Activated CD4-positive, alpha-beta T cell treated with anti-CD3 and anti-CD28 coated beads for 48 hours (primary cell): ENCODE measurements around the gene GALNS.
"Not testable (repeated sequence)": the region's sequence is repeated elsewhere in the genome, so short reads cannot be mapped to it uniquely, and the experiment has no call there.

Experiments used
- DNase-seq: peaks from one replicate; pipeline ENCODE4 v3.0.0-alpha.2; 2020

The GALNS gene, protein sequence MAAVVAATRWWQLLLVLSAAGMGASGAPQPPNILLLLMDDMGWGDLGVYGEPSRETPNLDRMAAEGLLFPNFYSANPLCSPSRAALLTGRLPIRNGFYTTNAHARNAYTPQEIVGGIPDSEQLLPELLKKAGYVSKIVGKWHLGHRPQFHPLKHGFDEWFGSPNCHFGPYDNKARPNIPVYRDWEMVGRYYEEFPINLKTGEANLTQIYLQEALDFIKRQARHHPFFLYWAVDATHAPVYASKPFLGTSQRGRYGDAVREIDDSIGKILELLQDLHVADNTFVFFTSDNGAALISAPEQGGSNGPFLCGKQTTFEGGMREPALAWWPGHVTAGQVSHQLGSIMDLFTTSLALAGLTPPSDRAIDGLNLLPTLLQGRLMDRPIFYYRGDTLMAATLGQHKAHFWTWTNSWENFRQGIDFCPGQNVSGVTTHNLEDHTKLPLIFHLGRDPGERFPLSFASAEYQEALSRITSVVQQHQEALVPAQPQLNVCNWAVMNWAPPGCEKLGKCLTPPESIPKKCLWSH

DNA sequence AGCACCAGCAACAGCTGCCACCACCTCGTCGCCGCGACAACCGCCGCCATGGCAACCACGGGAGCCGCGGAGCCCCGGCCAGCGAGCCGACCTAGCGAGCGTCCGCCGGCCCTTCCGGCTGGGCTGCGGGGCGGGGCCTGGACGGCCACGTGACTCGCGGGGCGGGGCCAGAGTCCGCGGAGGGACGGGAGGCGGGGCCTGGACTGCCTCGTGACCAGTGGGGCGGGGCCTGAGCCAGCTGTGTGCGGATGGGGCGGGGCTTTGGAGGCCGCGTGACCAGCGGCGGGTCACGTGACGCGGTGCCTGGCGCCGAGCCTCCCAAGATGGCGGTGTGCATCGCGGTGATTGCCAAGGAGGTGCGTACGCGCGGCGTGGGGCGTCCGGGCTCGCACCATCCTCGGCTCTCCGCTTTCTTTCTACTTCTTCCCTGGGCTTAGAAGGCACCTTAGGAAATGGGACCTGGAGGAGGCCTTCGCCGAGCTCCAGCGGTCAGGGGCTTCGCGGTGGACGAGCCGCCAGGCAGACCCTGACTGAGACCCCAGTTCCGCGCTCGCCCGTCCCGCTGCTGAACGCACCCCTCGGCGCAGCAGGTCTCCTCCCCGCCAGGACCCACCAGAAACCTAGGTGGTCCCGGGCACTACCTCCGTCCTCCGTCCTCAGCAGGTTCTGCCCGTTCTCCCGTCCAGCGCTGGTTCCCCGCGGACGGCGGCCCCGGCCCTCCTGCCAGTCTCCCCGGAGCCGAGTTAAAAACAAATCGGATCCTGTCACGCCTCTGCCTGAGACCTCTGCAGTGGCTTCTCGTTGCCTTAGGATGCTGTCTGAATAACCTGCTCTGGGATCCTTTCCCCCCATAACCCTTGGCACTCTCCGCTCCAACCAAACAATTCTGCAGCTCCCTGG lies at the start of gene GALNS, which contains the start of gene TRAPPC2L:
Gene GALNS, minus strand, starts transcription at position 120 of the 900 bp plus-strand sequence. Its CDS starts 70 bp downstream, at position 50.
Gene TRAPPC2L, plus strand, starts transcription at position 300 of the 900 bp plus-strand sequence. Its CDS starts 24 bp downstream, at position 324.
- DNase-seq: peak; percentile 100

DNA sequence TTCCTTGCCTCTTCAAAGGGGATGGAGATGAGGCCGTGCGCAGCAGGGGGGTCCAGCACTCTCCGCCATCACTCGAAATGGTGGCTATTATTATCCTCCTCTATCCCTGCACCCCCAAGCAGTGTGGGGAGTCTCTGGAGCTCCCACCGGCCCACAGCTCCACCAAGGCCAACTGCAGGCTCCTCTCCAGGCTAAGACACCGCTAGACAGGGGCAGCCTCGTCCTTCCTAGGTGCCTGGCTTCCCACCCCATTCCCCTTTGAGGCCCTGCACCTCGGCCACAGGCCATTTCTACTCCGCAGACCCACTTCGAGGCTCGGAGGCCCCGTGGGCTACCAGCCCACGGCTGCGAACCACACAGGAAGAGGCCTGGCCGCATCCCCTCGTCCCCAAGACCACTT lies 49.3 kb upstream of the GALNS start:
- no peak for DNase-seq

DNA sequence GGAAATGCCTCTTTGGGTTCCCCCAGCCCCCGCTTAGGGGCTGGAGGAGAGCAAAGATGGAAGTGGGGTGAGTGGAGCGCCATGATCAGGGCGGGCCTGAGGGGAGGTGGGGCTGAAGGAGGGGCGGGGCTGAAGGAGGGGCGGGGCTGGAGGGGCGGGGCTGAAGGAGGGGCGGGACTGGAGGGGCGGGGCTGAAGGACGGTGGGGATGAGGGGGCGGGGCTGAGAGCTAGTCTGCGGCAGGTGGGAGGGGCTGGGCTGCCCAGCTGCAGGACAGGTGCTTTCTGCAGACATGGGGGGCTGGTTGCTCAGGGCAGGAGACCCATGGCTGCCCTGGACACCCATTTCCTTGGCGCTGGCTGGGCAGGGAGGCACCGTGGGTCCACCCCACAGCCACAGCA lies 48.8 kb upstream of the GALNS start:
- DNase-seq: peak; percentile 49

DNA sequence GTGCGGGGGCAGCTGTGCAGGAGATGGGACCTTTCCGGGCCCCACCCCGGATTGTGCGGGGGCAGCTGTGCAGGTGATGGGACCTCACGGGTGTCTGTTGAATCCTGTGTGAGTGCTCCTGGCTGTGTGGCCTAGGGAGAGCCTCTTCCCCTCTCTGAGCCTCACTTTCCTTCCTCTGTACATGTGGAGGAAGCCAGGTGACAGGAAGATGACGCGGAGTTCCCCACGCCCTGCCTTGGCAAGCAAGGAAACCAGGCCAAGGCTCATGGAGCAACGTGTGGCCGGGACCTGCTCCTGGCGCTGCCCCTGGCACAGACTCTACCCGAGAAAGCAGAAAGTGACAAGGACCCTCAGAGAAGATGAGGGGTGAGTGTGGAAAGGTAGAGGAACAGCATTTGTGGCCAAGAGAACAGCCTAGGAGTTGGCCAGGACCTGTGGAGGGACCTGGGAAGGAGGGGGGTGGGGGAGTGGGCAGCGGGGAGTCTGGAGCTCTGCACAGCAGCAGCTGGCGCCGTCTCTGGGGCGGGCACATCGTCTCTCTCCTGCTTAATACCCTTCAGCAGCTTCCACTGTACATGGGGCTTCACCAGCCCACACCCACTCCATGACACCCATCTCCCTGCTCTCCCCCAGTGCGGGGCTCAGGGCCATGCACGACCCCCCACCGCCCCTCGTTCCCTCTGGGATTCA lies 48.1 kb upstream of the GALNS start:
- no peak for DNase-seq

DNA sequence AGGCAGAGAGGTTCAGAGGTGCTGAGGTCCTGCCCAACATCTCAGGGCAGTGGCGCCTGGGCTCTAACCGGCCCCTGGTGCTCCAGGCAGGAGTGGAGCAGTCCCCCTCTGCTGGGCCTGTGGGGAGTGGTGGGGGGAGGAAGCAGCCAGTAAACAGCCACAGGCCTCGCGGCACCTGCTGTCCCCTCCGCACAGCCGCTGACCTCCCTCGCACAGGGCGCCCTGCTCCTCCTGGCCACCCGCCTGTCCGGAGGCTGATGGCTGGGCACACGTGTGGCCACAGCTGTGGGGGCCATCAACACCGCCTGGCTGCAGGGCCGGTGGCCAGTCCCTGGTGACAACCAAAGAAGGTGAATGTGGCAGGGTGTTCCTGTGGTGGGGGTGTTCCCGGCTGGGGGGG lies 46.5 kb upstream of the GALNS start:
- DNase-seq: no peak

DNA sequence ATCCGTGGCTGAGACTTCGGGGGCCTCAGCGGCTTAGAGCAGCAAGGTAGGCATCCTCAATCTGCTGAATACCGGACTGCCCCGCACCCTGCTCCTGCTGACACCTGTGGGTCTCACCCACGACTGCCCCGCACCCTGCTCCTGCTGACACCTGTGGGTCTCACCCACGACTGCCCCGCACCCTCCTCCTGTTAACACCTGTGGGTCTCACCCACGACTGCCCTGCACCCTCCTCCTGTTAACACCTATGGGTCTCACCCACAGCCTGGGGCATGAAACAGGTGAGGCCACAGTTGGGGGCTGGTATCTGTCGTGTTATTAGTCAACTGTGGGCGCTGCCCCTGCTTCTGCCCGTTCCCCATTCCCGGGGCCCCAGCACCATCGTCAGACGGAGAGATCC lies 46.0 kb upstream of the GALNS start:
- DNase-seq: no peak

DNA sequence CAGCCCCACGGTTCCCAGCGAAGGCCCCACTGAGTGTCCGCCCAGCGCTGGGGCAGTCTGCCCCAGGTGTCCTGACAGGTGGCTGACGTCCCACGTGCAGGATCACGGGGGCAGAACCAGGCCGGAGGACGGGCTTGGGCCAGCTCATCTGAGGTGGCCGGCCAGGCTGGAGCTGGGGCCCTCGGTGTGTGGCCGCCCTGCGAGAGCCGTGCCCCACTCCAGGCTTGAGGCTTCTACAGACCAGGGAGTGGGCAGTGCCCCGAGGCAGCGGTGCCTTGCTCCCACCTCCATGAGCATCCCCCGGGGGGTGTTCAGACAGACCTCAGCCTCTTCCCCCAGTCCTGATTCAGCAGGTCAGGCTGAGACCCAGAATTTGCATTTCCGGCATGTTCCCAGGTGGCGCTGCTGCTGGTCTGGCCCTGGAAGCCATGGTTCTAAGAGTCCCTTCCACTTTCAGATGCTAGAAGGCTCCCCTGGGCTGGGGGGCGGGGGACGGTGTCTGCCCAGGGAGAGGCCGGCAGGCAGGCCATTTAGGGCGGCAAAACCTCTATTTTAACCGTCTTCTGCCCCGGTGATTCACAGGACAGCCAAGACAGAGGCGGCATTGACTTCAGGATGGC lies 45.1 kb upstream of the GALNS start:
- DNase-seq: no peak

DNA sequence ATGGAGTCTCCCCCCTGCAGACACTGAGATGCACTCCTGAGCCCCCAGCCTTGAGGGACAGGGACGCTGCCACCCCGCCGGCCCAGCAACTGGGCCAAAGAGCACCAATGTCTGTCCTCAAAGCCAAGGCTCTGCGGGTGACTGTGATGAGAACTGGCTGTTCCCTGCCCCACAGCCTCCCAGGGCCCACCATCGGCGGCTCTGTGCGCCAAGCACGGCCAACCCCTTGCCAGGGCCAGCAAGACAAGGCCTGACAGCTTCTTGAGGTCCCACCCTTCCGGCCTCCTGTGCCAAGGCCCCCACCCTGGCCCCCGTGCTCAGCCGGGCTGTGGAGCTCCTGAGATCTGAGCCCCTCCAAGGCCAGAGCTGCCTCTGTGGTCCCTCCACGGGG lies 43.9 kb upstream of the GALNS start:
- DNase-seq: no peak

DNA sequence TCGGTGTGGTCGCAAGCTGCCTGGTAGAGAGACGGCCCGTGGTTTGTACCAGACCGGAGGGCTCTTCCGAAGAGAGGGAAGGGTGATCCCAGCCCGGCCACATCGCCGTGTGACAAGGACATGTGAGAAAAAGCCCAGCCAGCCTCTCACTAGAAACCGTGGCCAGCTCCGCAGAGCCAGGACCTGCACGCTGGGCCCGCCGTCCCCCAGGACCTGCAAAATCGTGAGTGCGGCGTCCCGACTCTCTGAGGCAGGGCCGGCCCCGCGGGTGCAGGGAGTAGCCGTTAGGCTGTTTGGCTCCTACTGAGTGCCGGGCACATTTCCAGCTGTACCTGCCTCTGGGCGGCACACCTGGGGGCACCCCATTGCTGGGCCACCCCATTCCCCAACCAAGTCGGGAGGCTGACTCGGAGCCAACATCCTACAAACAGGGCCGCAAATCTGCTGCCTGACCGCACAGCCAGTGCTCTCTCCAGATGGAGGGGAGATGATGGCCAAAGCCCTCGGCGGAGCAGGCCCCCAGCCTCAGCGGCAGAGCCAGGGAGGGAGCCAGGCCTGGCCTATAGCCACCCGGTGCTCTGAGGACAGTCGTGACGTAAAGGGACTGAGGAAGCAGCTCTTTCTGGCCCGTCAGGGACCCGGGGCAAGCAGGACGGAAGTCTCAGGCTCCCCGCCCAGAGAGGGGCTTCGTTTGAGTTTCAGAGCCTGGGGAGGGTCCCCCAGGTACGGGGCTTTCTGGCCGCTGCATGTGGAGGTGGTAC lies 43.3 kb upstream of the GALNS start:
- DNase-seq: no peak

DNA sequence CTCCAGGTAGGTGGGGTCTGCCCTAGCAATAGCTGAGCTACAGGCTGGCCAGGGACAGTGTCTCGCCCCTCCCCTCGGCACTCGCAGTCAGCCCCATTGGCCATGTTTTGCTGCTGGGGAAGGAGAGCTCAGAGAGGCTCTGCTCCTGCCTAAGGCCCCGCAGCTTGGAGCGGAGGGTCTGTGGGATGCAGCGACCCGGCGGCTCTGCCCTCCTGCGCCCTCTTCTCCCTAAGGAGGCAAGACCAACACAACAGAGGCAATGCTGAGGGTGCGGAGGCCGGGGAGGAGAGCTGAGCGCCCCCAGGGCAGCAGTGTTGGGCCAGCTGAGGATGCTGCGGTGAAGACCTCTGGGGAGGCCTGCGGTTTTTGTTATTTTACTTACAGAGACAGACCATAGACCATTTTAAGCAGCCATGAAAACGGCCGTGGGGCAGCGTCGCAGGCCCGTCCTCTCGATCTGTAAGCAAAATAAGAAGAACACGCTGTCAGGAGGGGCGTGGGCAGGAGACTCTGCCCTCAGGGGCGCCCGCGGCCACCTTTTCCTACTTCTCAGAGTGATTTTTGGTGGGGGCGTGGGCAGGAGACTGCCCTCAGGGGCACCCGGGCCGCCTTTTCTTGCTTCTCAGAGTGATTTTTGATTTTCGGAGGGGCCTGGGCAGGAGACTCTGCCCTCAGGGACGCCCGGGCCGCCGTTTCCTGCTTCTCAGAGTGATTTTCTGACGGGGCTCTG lies 41.1 kb upstream of the GALNS start:
- DNase-seq: no peak

DNA sequence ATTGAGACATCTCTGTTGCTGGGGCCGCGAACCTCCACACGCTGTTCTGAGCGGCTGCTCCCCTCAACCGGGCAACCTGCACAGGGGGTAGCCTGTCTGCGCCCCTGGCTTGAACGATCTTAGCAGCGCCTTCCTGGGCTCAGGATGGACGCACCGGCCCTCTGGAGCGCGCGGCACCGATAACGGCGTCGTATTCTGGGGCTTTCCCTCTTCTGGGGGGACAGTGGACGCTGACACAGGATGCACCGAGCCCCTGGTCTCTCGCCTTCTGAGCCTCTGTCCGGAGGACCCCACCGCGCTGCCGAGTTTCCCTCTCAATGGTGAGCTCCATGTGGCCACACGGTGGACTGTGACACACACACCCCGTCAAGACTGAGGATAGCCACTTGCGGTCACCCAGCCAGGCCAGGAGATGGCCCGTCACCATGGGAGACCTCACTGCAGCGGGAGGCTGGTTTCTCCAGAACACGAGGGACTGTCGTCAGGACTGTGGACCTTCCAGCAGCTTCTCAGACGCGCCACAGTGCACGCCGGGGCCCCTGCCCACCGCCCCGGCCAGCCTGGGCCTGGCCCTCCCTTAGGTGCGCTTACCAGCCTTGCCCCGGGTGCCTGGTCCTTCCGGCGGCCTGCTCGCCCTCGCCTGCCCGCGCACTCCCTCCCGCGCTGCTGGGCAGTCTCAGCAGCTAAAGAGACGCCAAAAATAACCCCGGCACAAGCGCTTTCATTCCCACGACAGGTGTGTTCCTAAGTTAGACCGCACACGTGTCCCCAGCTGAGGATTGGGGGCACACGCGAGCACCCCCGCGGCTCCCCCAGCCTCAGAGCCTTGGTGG lies 39.7 kb upstream of the GALNS start:
- no peak for DNase-seq

DNA sequence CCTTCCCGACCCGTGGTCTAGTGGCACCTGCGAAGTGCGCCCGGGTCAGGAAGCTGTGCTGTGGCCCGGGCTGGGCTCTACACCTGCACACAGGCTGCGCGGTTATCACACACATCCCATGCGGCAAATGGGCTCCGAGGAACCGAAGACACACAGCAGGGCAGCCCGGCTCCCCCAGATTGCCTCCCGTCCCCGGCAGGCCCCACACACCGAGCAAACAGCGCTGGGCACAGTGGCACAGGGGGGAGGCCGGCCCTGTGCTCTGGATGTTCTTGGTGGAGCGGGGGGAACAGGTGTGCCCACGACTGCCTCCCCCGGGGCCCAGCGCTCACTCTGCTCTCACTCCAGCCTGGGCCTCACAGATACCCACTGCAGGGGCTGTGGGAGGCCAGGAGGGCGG lies 38.6 kb upstream of the GALNS start:
- no peak for DNase-seq

DNA sequence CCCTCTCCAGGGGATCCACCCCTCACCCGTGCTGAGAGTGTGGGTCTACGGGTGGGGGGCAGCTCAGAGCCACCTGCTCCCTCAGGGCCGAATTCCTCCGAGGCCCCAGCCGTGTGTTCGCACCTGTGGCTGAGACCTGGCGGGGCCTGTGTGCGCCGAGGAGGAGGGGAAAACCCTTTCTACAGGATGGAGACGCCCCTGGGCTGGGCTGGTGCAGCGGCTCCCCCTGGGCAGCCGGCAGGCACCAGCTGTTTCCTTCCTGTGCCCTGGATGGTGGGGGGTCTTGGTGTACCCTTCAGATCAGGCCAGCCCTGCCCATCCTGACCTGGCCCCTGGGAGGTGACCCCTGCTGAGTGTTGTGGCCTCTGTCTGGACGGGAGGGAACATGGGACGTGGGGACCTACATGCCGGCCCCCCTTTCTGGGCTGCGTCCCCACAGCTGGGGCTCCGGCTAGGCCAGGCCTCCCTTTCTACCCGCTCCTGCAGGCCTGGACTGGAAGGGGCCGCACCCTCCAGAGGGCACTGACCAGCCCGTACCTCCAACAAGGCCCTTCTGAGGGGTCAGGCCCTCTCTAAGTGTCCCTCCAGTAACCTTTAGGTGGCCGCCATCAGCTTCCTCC lies 38.0 kb upstream of the GALNS start:
- DNase-seq: no peak

DNA sequence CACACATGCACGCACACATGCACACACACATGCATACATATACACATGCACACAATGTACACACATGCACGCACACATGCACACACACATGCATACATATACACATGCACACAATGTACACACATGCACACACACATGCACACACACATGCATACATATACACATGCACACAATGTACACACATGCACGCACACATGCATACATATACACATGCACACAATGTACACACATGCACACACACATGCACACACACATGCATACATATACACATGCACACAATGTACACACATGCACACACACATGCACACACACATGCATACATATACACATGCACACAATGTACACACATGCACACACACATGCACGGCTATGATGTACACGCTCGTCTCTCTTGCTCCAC lies 37.5 kb upstream of the GALNS start:
- not testable (repeated sequence) for DNase-seq

DNA sequence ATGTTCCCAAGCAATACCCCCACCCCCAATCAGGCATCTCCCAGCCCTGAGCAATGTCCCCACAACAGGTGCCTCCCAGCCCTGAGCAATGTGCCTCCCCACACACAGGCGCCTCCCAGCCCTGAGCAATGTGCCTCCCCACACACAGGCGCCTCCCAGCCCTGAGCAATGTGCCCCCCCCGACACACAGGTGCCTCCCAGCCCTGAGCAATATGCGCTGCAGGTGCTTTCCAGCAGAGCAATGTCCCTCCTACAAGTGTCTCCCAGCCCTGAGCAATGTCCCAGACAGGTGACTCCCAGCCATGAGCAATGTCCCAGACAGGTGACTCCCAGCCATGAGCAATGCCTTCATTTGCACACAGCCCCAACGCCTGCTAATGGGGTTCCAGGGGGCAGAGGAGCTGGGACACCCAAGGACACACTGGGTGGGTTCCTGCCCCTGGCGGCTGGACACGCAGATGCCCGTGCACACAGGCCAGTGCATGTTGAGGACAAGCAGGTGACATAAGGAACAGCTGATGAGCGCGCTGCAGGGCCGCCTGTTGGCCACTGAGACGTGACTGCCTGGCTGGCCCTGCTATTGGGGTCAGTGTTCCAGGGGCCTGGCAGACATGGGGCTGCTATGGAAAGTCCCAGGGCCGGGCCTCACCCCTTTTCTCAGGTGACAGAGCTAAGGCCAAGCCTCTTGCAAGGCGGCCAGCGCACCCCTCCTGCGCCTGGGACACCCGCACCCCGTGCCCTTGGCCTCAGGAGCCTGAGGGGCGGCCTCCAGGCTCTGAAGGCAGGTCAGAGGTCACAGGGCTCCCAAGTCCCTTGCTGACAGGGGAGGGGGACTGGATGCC lies 36.6 kb upstream of the GALNS start:
- DNase-seq: no peak

DNA sequence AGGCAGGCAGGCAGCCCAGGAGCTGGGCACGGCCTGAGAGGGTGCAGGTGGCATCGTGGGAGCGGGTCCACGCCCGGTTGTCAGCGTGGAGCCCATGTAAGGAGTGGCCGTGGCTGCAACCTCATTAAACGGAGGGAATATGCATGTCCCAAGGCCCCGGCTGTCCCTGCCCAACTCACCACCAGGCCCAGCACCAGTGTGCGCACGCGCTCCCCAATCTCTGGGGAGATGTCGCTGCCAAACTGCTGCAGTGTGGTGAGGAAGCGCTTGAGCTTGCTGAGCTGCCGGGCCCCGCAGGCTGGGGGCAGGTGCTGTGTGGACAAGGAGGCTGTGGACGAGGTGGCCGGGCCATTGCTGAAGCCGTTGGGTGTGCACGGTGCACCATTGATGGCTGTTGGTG lies 35.3 kb upstream of the GALNS start:
- DNase-seq: no peak

DNA sequence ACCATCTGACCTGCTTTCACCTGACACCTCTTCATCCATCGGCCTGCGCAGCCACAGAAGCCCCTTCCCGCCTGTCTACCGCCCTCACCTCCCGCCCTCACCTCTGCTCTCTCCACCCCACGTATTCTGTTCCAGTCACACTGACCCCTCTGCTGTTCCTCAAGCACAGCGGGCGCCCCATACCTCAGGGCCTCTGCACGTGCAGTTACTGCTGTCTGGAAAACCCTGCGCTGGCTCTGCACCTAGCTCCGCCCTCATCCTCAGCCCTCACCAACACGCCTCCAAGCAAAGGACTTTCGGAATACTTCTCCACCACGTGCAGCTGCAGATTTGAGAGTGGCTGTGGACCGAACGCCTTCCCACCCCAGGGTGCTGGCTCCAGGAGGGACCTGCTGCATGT lies 34.3 kb upstream of the GALNS start:
- DNase-seq: no peak

DNA sequence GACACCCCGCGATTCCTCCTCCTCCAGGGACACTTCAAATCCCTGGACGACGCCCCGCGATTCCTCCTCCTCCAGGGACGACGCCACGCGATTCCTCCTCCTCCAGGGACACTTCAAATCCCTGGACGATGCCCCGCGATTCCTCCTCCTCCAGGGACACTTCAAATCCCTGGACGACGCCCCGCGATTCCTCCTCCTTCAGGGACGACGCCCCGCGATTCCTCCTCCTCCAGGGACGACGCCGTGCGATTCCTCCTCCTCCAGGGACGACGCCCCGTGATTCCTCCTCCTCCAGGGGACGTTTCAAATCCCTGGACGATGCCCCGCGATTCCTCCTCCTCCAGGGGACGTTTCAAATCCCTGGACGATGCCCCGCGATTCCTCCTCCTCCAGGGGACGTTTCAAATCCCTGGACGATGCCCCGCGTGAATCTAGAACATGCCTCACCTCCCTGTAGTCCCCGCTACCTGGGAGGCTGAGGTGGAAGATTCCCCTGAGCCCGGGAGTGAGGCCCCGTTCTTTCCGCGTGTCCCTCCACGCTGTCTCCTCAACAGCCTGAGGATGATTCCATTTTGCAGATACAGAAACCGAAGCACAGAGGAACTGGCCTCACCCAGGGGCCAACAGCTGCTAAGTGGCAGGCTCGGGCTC lies 33.1 kb upstream of the GALNS start:
- not testable (repeated sequence) for DNase-seq
